Kidney capillary endothelial cell (primary cell): ENCODE measurements around the gene PPP1R37.
"Not testable (repeated sequence)": the region's sequence is repeated elsewhere in the genome, so short reads cannot be mapped to it uniquely, and the experiment has no call there.

Experiments
- DNase-seq: peaks from one replicate; pipeline ENCODE4 v3.0.0-alpha.2; 2018; ENCODE audit warnings: low spot score

The PPP1R37 gene

GRCh38 chr19:45115809-45116615 is 23.0 kb downstream of the PPP1R37 start:
- DNase-seq, result no peak

DNA sequence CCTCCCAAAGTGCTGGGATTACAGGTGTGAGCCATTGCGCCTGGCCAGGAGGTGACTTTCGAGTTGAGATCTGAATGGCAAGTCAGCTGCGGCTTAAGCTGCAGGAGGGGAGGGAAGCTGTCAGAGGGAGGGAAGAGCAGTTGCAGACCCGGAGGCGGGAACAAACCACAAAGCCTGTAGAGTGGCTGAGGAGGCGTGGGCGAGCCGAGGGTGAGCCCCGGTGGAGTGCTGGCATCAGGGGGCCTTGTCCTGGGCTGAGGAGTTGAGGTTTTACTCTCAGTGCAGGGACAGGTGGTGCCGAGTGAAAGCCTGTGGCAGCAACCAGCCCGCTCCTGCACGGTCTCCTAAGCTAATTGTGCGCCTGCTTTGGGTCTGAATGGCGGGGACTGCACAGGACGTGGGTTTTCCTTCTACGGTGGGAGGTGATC is 24.2 kb downstream of the PPP1R37 start:
- DNase-seq, result no peak

- DNase-seq, result no peak
These were observed 24.7 kb downstream of the PPP1R37 start for GRCh38 chr19:45117671-45118070.

DNA sequence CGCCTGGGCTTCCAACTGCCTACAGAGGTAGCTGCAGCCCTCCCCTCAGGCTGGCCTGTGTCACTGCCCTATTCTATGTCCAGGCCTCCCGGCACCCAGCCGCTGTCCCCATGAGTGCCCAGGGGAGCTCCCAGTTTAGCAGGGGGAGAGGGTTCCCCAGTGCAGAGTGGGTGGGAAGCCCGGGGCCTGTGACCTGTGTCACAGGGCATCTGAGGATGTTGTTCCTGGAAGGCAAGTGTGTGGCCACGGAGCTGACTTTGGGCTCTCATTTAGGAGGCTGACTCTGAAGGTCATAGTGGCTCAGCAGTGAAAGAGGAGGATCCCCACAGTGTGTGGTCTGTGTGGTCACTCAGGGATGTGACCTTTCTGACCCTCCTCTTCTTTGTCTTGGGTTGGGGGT is 25.1 kb downstream of the PPP1R37 start:
- DNase-seq, result no peak

- DNase-seq, result not testable (repeated sequence)
These were observed 25.8 kb downstream of the PPP1R37 start for GRCh38 chr19:45118591-45119355.

GRCh38 chr19:45119582-45119981 is 26.6 kb downstream of the PPP1R37 start:
- DNase-seq, result no peak

DNA sequence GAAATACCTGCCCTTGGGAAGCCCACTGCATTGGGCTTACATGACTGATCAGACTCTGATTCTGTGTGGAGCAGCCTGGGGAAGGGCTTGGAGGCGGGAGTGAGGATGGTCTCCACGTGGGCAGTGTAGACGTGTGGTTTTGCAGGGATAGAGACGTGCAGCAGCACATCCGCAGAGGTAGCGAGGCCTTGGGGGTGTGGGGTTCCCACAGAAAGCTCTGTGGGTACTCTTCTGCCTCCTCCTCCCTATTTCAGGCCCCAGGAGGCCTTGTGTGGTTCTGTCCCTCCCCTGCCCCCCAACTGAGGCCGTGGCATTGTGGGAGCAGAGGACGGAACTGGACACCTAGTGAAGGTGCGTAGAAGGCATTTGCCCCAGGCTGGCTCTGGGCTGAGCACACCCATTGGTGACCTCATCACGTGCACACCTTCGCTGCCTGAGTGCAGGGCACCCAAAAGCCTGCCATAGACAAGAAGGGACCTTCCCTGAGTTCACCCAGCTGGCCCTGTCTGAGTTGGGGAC is 28.9 kb downstream of the PPP1R37 start:
- no peak for DNase-seq

DNA sequence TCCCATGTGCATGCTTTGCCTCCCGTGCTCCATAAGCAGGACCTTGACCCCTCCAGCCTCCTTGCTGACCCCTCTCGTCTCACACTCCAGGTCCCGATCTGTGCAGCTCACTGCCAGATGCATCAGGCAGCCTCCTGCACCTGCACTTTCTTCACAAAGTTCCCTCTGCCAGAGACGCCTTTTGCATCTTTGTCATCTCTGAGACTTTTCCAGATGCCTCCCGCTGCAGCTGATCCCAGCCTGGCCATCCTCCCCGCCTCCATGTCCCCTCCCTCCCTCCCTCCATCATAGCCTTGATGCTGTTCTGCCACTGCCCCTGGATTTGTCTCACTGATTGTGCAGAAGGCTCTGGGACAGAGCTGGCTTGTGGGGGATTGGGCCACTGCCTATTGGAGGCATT is 29.9 kb downstream of the PPP1R37 start:
- no peak for DNase-seq

- DNase-seq, result no peak
These were observed 30.5 kb downstream of the PPP1R37 start for GRCh38 chr19:45123440-45123850.

DNA sequence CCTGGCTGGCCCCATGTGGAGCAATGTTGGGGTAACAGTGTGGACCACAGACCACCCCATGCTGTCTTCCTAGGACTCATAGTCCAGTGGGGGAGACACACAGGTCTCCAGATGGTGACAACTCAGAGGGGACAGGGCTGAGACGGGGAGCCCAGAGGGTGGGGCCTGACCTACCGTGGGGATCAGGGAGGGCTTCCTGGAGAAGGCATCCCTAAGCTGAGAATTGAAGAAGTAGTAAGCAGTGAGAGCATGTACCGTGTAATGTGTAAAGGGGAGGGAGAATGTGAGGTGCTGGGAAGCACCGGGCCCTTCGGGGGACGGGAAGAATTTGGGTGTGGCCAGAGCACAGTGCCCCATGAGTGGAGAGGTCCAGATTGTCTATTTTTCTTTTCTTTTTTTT is 31.0 kb downstream of the PPP1R37 start:
- no peak for DNase-seq

DNA sequence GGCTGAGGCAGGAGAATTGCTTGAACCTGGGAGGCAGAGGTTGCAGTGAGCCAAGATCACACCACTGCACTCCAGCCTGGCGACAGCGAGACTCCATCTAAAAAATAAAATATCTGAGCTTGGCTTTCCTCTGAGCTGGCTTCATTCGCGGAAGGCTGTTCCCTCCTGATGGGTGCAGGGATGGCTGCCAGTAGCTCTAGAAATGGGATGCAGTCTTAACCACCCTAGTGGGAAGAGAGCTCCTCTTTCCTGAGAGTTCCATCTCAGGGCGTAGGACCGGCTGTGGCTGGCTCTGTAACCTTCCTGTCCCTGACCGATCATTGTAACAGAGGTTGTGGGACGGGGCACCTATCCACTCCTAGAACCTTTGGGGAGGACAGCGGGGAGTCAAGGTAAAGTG is 32.4 kb downstream of the PPP1R37 start:
- DNase-seq, result no peak

DNA sequence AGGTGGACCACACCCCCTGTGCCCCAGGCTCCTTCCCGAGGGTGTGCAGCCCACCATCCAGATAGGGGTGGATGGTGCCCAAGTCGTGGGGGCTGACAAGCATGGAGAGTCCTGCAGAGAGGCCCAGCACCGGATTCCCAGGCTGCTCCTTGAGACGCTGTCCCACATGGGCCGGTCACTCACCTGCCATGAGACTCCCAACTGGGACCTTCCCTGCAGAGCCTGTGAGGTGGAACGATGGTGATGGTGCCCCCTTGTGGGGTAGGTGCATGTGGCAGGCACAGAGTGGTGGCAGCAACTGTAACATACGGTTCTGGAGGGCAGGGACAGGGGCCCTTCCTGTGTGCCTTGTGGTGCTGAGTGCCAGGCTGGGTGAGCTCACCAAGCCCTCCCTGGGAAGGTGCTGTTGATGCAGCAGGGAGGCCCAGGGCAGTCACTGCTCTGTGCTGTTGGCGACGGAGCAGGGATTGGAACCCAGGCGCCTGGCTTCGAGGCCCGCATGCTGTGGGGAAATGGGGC is 33.1 kb downstream of the PPP1R37 start:
- DNase-seq, result peak; percentile 46

DNA sequence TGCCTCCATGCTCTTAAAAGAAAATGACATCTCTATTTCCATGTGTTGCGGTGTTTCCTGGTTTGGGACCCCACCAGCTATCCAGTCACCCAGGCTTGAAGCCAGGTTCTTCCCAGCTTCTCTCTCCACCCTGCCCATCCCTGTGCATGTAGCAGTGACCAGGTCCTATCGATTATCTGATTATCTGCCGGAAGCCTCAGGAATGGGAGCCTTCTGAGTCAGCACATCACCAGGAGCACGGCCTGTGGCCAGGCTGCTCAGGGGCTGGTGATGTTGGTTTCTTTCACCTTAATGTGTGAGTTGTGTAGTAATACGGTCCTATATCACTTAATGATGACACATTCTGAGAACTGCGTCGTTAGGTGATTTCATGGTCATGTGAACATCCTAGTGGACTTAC is 33.7 kb downstream of the PPP1R37 start:
- no peak for DNase-seq

DNA sequence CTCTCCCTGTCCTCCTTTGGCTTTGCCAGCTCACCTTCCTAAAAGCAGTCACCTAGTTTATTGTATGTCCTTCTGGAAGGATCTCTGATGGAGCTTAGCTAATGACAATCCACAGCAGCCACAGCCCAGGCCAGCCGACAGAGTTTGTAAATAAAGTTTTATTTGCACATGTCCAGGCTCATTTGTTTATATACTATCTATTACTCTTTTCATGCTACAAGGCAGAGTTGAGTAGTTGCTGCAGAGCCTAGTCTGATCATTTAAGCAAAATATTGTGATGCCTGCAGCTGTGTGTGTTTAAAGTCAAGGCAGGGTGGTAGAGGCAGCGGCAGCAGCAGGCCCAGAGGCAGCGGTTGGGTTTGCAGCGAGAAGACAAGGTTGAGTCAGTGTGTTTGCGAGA is 35.2 kb downstream of the PPP1R37 start:
- no peak for DNase-seq

GRCh38 chr19:45128806-45129205 is 35.8 kb downstream of the PPP1R37 start:
- DNase-seq, result no peak

DNA sequence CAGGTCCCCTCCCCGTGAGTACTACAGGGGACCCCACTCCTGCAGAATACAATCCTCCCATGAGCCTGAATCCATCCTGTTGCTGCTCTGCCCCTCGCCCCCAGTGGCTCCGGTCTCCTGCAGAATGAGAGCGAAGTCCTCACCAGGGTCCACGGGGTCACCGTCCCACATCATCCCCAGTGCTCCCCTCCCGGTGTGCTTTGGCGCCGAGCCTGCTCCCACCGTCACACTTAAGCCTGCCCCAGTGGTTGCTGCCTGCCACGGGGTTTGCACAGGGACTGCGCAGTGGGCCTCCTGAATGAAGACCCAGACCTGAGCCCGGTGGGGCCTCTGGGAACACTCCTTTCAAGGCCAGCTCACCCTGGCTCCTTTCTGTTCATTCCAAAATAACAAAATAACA is 37.3 kb downstream of the PPP1R37 start:
- no peak for DNase-seq

GRCh38 chr19:45130888-45131615 is 38.1 kb downstream of the PPP1R37 start:
- no peak for DNase-seq

GRCh38 chr19:45133661-45134060 is 40.7 kb downstream of the PPP1R37 start:
- no peak for DNase-seq

- DNase-seq, result no peak
These were observed 42.4 kb downstream of the PPP1R37 start for GRCh38 chr19:45135176-45135885.

DNA sequence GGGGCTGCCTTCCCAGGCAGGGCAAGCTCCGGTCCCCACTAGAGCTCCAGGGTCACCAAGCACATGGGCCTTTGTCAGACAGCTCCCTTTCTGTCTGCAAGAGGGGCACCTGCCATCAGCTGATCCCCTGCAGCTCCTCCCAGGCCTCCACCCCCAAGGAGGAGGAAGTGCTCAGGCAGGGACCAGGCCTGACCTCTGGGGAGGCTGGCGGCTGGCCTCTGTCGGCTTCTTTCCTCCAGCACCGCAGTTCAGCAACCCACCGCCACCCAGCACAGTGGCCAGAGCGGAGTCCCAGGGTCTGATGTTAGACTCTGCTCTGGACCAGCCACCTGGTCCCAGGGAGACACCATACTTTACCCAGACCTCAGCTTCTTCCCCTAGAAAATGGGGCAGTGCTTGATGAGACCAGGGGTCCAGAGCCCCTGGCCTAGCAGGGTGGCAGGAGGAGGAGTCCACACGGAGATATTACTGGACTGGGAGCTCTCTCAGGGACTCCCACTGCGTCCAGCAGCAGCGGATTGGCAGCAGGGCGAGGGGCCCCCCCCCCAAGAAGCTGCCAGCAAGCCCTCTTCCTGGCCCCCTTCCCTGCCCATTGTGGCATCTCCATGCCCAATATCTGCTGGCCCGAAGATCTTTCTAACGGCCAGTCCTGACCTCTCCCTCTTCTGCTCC is 43.7 kb downstream of the PPP1R37 start:
- DNase-seq, result no peak

DNA sequence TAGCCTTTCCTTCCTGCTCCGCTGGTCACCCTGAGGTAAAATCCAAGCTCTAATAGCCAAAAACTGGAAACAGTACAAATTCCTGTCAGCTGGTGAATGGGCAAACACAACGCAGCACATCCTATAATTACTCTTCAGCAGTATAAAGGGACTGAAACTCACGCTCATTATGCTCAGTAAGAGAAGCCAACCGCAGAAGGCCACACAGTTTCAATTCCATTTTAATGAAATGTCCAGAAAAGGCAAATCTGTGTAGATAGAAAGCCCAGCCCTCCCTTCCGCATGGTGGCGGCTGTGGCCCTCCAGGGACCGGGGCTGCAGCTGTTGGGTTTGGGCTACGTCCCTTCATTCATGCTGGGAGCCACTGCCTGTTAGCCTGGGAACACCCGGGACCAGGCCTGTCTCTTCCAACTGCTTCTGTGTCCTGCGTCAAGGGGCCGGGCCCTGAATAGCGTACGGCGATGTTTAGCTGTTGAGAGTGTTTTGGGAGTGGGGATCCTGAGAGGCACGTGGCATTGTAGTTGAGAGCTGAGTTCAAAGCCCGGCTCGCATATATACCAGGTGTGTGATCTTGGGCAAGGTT is 44.3 kb downstream of the PPP1R37 start:
- no peak for DNase-seq
